ES-I3 (cell line): ENCODE results near the gene ZNF692.

Experiments
- H3K36me3 ChIP-seq: 2 replicates; pipeline ENCODE4 v1.6.1; 2013; ENCODE audit warnings: mild to moderate bottlenecking, low read length, control low read depth, moderate library complexity; ENCODE audit not compliant: insufficient read depth
- H3K4me1 ChIP-seq: 2 replicates; pipeline ENCODE4 v1.6.1; 2013; ENCODE audit warnings: mild to moderate bottlenecking, control low read depth, low read length; ENCODE audit not compliant: insufficient read depth
- H3K9ac ChIP-seq: 2 replicates; pipeline ENCODE4 v1.6.1; 2013; ENCODE audit warnings: low read depth, mild to moderate bottlenecking, low read length, moderate library complexity
- H3K9me3 ChIP-seq: 2 replicates; pipeline ENCODE4 v1.6.1; 2013; ENCODE audit warnings: mild to moderate bottlenecking, low read length, moderate library complexity; ENCODE audit not compliant: control insufficient read depth, insufficient read depth

Gene ZNF692

DNA sequence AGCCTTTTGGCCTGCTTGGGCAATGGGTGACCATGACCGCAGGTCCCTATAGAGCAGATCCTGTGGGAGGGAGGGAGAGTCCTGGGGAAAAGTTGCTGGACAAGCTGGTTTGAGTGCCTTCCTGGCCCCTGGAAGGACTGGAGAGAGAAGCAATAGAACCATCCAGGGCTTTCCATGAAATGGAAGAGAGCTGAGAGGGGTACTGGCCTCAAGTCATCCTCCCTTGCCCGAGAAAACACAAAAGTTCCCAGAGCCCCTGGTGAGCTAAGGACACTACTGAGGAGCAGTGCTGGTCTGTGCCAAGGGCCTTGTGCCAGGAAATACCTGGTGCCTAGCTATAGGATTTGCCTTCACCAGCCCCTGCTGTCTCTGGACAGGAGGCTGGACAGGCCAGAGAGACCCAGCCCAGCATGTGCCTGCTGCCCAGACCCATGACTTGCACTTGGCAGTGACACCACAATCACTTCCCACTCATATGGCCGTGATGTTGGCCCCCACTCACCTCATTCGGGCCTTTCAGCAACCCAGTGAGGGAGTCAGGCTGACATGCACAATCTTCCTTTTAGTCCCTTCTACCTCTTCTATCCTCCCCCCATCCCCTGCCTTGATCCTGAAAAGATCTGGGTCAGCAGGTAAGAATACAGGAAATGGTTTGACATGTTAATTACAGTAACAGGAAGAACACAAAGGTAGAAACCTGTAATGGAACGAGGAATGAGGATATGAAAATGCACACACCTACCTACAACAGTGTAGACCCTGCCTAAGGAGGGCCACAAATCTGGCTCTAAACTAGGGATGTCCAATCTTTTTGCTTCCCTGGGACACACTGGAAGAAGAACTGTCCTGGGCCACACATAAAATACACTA lies 40.1 kb downstream of the ZNF692 start:
- Histone ChIP-seq H3K9me3 (no peaks in the 10 kb centered on the region), H3K36me3 (peaks cover 14% of the 10 kb centered on the region), H3K9ac (peak overlapping the region; percentile 12; the same call in 1 of the 2 replicates), H3K4me1 (peaks cover 16% of the 10 kb centered on the region)

DNA sequence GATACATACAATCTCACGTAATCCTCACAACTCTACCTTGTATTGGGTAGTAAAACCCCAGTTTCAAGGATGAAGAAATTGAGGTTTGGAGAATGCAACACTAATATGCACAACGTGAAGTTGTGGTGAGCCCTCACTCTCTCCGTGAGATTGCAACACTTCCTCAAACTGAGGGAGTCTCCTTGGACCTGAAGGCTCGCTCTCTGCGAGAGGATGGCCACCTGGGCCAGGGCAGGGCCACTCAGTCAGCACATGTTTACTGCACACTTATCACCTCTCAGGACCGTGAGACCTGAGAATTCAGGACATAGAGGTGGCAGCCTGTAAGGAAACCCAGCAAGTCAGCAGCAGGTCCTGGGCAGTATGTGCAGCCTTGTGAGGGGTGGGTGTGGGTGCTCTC lies 41.8 kb downstream of the ZNF692 start:
- Histone ChIP-seq H3K36me3 (peaks cover 18% of the 10 kb centered on the region), H3K9me3 (no peaks in the 10 kb centered on the region), H3K4me1 (peaks cover 16% of the 10 kb centered on the region), H3K9ac (no peak overlapping the region)

DNA sequence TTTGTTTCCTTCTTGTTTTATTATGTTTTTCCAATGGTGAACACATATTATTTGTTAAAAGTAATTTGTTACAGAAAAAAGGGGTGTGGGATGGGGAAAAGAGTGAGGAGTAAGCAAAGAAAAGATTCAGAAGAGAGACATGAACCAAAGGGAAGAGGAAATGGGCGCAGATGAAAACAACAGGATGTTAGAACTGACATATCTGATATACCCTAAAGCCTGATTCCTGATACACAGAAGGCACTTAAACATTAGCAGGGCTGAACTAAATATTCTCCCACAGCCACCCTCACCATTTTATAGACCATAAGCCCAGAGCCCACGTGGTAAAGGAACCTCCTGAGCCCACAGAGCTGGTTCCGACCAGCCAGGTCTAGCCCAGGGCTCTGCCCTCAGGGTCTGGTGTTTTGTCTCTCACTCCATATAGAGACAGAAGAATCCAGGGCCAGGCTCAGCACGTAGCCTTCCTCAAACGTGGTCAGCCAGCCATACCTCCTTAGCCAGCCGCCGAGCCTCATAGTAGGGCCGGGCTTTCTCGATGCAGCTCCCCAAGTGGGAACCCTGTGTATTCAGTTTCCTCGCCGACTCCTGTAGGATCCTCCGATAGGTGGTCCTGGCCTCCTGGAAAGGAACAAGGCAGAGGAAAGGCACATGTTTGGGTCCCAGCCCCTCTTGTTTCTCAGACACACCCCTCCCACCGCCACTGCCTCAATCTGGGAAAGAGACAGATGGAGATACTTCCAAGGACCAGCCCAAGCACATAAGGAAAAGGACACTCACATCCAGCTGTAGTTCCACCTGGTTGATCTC lies 42.6 kb downstream of the ZNF692 start:
- H3K9ac ChIP-seq: no peak overlapping the region
- H3K4me1 ChIP-seq: peaks cover 16% of the 10 kb centered on the region
- H3K36me3 ChIP-seq: peaks cover 18% of the 10 kb centered on the region
- no peaks in the 10 kb centered on the region for H3K9me3 ChIP-seq

DNA sequence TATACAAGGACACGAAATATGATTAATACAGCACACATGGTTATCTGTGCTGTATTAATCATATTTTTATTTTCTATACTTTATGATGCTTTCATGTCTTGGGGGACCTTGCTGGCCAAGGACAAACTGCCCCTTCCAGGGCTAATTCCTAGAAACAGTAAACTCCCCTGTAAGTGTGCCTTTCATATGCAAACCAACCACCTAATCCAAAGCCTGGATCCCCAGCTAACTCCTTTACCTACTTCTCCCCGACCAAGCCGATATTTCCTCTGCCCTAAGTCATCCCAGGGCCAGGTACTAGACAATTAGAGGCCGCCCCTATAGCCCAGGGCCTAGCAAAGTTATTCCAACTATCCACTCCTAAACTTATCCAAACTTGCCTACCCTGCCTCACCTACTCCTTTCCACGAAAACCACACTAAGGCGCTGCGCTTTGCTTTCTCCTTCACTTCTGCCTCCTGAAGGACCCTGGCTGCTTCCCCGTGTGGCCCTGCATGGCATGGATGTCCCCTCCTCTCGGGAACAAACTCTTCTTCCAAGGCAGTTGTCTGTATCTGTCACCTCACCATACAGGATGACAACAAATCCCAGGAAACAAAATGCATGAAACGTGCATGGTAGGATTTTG lies 43.4 kb downstream of the ZNF692 start:
- peaks cover 16% of the 10 kb centered on the region for H3K4me1 ChIP-seq
- no peak overlapping the region for H3K9ac ChIP-seq
- H3K36me3 ChIP-seq: peaks cover 18% of the 10 kb centered on the region
- H3K9me3 ChIP-seq: no peaks in the 10 kb centered on the region

DNA sequence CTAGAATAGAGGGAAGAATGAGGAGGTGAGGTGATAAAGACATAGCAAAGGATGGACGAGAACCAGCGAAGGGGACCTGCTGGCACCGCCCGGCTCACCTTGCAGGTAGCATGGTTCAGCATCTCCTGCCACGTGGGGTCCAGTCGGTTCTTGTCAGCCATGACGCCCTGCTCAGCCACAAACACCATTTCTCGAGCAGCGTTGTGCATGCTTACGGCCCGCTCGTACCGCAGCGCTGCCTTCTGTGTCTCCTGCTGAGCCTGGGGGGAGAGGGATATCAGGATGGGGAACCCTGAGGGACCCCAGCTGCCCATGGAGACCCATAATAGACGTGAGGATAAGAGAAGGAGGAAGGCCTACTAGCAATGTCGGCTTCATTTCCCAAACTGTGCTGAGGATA lies 44.5 kb downstream of the ZNF692 start:
- Histone ChIP-seq H3K4me1 (peaks cover 9% of the 10 kb centered on the region), H3K9ac (no peak overlapping the region), H3K9me3 (no peaks in the 10 kb centered on the region), H3K36me3 (peaks cover 18% of the 10 kb centered on the region)

DNA sequence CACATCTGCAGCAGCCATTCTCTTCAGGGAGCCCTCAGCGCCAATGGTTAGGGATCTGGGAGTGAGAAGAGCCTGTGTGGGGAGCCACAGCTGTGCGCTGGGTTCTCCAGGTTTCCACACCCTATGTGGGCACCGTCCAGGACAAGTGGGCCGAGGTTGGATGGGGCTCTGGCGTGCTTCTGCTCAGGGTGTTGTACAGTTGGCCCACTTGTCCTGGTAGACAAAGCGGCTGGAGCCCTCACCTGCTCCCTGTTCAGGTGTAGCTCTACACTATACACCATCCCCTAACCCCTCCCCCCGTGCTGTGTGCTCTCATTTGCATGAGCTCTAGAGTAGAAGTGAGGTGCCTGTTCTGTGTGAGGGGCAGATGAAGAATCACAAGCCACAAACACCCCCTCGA lies 45.3 kb downstream of the ZNF692 start:
- no peak overlapping the region for H3K9ac ChIP-seq
- peaks cover 18% of the 10 kb centered on the region for H3K36me3 ChIP-seq
- H3K4me1 ChIP-seq: 0 out of 2 replicates have a peak, but pooled peaks cover 5% of the 10 kb centered on the region
- no peaks in the 10 kb centered on the region for H3K9me3 ChIP-seq

DNA sequence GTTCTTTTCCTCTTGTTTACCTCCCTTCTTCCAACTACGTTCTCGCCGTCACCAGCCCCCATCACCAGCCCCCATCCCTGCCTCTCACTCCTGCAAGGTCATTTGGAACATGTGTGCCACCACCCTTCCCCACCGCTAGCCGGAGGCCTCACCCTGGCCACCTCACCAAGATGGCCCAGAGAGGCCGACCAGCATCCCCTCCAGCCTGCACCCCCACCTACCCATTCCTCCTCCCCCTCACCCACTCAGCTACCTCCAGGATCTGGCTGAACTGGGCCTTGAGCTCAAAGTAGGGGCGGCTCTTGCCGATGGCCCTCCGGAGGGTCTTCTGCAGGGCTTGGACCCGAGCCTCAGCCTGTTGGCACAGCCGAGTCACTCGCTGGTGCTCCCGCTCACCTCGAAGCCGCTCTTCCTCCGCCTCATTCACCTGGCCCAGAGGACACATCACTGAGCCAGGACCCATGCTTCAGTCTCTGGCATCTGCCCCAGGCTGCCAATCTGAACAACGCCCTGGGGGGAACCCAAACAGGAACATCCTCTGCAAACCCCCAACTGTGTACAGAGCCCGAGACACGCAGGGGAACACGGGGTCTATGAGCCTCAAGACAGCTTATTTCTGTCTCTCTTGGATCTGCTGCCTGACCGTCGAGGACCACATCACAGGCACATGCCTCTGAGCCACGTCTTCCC lies 46.0 kb downstream of the ZNF692 start:
- H3K9ac ChIP-seq: no peak overlapping the region
- no peaks in the 10 kb centered on the region for H3K9me3 ChIP-seq
- H3K36me3 ChIP-seq: peaks cover 18% of the 10 kb centered on the region
- 0 out of 2 replicates have a peak, but pooled peaks cover 5% of the 10 kb centered on the region for H3K4me1 ChIP-seq

DNA sequence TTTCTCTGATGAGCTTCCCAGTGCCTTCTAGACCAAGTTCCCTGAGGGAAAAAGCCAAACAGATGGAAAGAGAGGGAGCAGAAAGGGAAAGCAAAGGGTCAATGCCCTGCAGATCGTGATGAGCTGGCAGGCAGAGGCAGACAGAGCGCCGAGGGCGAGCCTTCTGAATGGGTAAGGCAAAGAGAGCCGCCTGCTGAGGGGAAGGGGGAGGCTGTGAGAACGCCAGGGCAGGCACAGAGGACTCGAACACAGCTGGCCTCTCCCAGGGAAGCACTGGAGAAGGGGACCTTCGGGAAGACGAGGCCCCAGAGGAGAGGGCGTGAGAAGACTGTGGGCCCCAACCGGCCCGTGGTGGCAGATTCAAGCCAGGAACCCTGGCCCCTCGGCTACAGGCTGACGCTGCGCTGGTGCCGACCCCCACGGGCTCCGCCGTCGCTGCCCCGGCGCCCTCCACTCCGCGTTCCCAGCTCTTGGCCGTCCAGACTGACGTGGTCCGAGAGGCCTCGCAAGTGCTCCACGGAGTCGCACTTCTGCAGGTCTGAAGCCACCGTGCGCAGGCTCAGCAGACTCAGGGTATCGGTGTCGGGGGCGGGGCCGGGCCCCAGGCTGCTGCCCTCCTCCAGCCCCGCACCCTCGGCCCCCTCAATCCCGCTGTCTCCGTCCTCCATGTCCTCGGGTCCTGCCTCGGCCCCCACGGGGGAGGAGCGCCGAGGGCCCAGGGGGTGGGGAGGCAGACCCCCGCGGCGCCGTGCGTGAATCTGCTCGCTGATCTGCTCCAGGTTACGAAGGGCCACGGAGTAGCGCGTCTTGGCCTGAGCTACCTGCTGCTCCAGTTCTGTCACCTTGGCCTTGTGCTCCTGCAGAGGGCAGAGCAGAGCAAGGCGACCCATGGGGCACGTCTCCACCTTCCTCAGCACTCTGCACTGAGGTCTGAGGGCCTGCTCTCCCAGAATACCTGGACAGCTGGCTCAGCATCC lies 47.1 kb downstream of the ZNF692 start:
- 0 out of 2 replicates have a peak, but pooled peaks cover 5% of the 10 kb centered on the region for H3K4me1 ChIP-seq
- no peaks in the 10 kb centered on the region for H3K9me3 ChIP-seq
- peaks cover 18% of the 10 kb centered on the region for H3K36me3 ChIP-seq
- H3K9ac ChIP-seq: no peak overlapping the region

DNA sequence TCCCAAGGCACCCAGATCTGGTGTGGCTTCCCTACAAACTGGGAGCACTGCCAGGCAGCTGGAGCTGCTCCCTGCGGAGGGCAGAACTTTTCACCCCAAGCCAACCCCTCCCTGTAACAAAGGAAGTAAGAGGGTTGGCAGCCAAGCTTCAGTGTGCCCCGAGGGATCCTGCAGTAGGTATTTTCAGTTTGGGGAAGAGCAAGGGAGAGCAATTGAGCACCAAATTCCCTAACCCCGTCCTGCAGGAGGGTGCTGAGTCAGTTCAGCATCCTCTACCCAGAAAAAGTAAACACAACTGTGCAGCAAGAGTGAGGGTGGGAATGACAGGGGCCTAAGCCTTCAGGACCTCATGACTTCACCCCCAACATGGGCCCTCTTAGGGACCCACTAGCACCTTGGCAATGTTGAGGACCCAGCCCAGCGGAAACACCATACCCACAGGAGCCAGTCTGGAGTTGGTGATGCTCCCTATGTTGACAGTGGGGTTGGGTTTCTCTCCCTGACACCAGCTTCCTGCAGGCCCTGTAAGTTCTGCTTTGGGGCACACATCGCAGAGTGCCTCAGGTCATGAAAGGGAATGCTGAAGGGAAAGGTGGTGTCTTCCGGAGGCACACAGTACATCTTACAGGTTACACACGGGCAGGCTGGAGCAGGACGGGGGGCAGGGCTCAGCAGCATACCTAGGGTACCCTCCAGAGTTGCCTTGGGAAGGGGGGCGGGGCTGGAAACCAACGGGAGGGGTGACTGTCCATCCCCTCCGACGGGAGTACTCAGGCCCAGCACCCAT lies 48.0 kb downstream of the ZNF692 start:
- Histone ChIP-seq H3K4me1 (0 out of 2 replicates have a peak, but pooled peaks cover 5% of the 10 kb centered on the region), H3K36me3 (peaks cover 18% of the 10 kb centered on the region), H3K9me3 (no peaks in the 10 kb centered on the region), H3K9ac (no peak overlapping the region)

DNA sequence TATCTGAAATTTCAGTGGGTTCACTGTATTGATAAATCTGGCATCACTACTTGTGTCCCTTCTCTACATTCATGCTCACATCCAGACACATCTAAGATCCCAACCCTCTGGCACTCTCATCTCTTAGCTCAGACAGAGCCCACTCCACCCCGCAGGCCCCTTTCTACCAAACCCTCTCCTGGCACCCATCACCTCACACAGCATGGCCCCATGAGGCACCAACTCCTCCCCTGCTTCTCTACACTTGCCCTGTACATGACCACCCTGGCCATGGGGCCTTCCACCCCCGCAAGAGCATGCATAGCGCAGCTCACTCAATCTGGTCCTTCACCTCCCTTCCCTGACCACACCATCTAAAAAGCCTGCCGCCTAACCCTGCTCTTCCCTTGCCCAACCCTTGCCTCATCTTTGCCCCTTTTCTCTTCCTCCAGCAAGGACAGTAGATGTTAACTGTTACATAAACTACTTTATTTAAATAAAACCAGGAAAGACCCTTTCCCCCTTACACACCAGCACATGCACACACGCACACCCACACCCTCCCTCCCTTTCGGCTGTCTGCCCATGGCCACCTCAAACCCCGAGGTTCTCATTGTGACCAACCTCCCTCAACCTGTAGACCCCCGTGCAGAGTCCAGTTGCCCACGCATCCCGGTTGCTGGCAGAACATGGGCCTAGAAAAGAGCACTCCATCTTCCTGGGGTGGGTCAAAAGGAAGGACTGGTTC lies 48.7 kb downstream of the ZNF692 start:
- H3K9me3 ChIP-seq: no peaks in the 10 kb centered on the region
- no peak overlapping the region for H3K9ac ChIP-seq
- H3K36me3 ChIP-seq: peaks cover 18% of the 10 kb centered on the region
- no peaks in the 10 kb centered on the region for H3K4me1 ChIP-seq

DNA sequence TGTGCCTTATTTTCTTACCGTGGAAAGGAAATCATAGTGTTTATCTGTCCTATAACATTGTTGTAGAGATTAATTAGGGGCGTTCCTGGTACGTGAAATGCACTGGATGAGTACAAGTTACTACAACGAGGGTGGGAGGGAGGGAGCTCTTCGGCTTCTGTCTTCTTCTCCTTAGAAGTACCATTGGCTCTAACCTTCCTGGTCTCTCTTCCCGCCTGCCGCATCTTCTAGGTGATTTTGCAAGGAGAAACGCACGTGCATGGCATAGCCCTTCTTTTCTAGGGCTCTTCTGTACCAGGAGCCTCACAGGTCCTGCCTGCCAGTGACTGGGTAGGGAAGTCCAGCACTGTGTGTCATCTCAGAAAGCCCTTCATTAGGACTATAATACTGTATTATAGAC lies 50.0 kb downstream of the ZNF692 start:
- H3K4me1 ChIP-seq: no peaks in the 10 kb centered on the region
- no peaks in the 10 kb centered on the region for H3K9me3 ChIP-seq
- H3K9ac ChIP-seq: no peak overlapping the region

DNA sequence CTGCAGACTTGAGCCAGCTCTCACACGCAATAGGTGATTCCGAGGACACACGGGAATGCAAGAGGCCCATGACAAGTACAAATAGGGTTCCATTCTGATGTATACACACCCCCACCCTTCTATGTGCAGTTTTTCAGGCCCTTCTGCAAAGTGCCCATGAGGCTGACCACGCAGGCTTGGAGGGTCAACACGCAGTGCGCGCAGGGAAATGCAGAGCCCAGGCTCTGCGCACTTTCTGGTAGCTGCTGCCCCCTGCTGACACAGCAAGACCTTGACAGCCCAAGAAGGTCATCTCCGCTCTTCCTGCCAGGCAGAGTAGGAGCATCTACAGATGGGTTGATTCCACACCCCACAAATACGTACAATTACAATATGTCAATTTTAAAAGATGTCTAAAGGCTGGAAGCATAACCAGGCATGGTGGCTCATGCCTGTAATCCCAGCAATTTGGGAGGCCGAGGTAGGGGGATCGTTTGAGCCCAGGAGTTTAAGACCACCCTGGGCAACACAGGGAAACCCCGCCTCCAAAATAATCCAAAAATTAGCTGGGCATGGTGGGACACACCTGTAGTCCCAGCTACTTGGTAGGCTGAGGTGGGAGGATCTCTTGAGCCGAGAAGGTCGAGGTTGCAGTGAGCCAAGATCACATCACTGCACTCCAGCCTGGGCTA lies 51.7 kb downstream of the ZNF692 start:
- H3K9ac ChIP-seq: no peak overlapping the region
- no peaks in the 10 kb centered on the region for H3K36me3 ChIP-seq
- H3K4me1 ChIP-seq: no peaks in the 10 kb centered on the region
- H3K9me3 ChIP-seq: no peaks in the 10 kb centered on the region; the same call in 1 of the 2 replicates

More for the DNA sequence above, 50.0 kb downstream of the ZNF692 start:
- H3K36me3 ChIP-seq: peaks cover 13% of the 10 kb centered on the region
